HG02588 (cell line): ENCODE measurements around the gene CTAGE8.
A peak's percentile ranks its signal among the peaks of the same experiment; 100 is the strongest.
"Not testable (repeated sequence)": the region's sequence is repeated elsewhere in the genome, so short reads cannot be mapped to it uniquely, and the experiment has no call there.

Experiments
- ATAC-seq: cut with Tn5 transposase; IDR thresholded peaks from one replicate; pipeline ENCODE4 v1.9.1; 2021; ENCODE audit warnings: mild to moderate bottlenecking, moderate library complexity; ENCODE audit not compliant: unreplicated experiment

The CTAGE8 gene

GRCh38 chr7:144269188-144269587 is at the start of gene CTAGE8:
Gene CTAGE8, minus strand, starts transcription at chr7:144269288. Its CDS starts 38 bp downstream, at chr7:144269250.
- ATAC-seq, result not testable (repeated sequence)

GRCh38 chr7:144317537-144317936 is 48.4 kb upstream of the CTAGE8 start:
- not testable (repeated sequence) for ATAC-seq

GRCh38 chr7:144311872-144312469 is 42.9 kb upstream of the CTAGE8 start, which contains the start of gene OR2A1:
Gene OR2A1, plus strand, starts transcription at chr7:144312419. Its CDS starts 5,706 bp downstream, at chr7:144318125.
- not testable (repeated sequence) for ATAC-seq

GRCh38 chr7:144311218-144311617 is 42.1 kb upstream of the CTAGE8 start:
- ATAC-seq, result not testable (repeated sequence)

GRCh38 chr7:144309702-144310101 is 40.6 kb upstream of the CTAGE8 start:
- ATAC-seq, result not testable (repeated sequence)

GRCh38 chr7:144305156-144305555 is 36.1 kb upstream of the CTAGE8 start:
- not testable (repeated sequence) for ATAC-seq

GRCh38 chr7:144303607-144304006 is 34.5 kb upstream of the CTAGE8 start:
- ATAC-seq, result not testable (repeated sequence)

GRCh38 chr7:144302578-144303303 is 33.7 kb upstream of the CTAGE8 start:
- ATAC-seq, result not testable (repeated sequence)

- ATAC-seq, result peak; percentile 80
Measured at GRCh38 chr7:144293794-144294499, 24.9 kb upstream of the CTAGE8 start.

- not testable (repeated sequence) for ATAC-seq
Measured at GRCh38 chr7:144292384-144293161, 23.5 kb upstream of the CTAGE8 start.

- ATAC-seq, result not testable (repeated sequence)
Measured at GRCh38 chr7:144291607-144292006, 22.5 kb upstream of the CTAGE8 start.

GRCh38 chr7:144287171-144287784 is 18.2 kb upstream of the CTAGE8 start:
- ATAC-seq, result not testable (repeated sequence)

GRCh38 chr7:144283716-144284115 is 14.6 kb upstream of the CTAGE8 start:
- ATAC-seq, result not testable (repeated sequence)

- not testable (repeated sequence) for ATAC-seq
Measured at GRCh38 chr7:144282490-144282889, 13.4 kb upstream of the CTAGE8 start.

GRCh38 chr7:144281981-144282380 is 12.9 kb upstream of the CTAGE8 start:
- not testable (repeated sequence) for ATAC-seq

- not testable (repeated sequence) for ATAC-seq
Measured at GRCh38 chr7:144280010-144280409, 10.9 kb upstream of the CTAGE8 start.

GRCh38 chr7:144275281-144275680 is 6.2 kb upstream of the CTAGE8 start:
- not testable (repeated sequence) for ATAC-seq

- not testable (repeated sequence) for ATAC-seq
Measured at GRCh38 chr7:144264692-144265091, 4.4 kb downstream of the CTAGE8 start, which contains the start of gene OR2A7. Gene OR2A7, minus strand, starts transcription at chr7:144264792. Its CDS starts 5,164 bp downstream, at chr7:144259628.

GRCh38 chr7:144262128-144262527 is 7.0 kb downstream of the CTAGE8 start:
- ATAC-seq, result not testable (repeated sequence)

- not testable (repeated sequence) for ATAC-seq
Measured at GRCh38 chr7:144259067-144259466, 10.0 kb downstream of the CTAGE8 start.
